Erythroblast (primary cell): ENCODE results near the gene DIPK1A.
"Not testable (repeated sequence)": the region's sequence is repeated elsewhere in the genome, so short reads cannot be mapped to it uniquely, and the experiment has no call there.

Source experiments
- DNase-seq, 2 experiments: peaks; one replicate each; lab custom pipeline; 2025; lab: John Stamatoyannopoulos, UW
- GATA1 ChIP-seq: IDR thresholded peaks from 2 replicates; pipeline ENCODE4 v1.6.1; 2011; ENCODE audit warnings: low read depth, mild to moderate bottlenecking, control low read depth, low read length, moderate library complexity
- POLR2A ChIP-seq: IDR thresholded peaks from 2 replicates; pipeline ENCODE4 v1.6.1; 2011; ENCODE audit warnings: mild to moderate bottlenecking, low read length

DIPK1A gene

DNA sequence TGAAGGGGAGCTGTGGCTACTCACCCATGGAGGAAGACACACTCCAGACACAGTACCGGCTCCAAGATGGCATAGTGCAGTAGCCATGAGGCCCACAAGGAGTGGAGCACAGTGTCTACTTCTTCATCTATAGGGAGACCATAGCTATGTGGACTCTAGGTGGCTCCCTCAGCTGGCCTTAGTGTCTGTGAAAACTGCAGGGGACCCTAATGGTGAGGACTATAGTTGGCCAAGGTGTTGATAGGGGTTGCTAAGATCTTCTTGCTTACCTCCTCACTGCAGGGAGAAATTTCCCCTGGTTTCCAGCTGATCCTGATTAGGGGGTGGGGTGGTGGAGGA lies 58.9 kb downstream of the DIPK1A start:
- DNase-seq: no peak
- no peak for TF ChIP-seq GATA1
- no peak for TF ChIP-seq POLR2A

- TF ChIP-seq POLR2A: no peak
- no peak for TF ChIP-seq GATA1
- no peak for DNase-seq
These were observed 59.4 kb downstream of the DIPK1A start for GRCh38 chr1:92901699-92902405.

DNA sequence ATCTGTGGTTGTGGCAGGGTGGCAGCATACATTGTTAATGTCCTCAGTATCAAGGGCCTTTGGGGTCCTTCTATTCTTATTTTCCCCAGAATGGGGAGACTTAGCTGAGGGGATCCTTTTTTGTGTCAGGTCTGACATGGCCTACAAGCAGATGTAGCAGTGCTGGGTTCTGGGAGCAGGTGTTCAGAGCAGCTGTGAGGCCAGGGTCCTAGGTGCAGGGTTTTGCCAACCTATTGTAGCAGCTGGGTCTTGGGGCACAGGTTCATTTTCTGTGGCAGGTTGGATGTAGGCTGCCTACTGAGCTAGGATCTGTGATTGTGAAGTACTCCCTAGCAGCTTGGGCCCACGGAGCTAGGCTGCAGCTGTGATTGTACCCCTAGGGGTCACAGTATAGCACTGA lies 60.1 kb downstream of the DIPK1A start:
- TF ChIP-seq GATA1: no peak
- TF ChIP-seq POLR2A: no peak
- DNase-seq: no peak

DNA sequence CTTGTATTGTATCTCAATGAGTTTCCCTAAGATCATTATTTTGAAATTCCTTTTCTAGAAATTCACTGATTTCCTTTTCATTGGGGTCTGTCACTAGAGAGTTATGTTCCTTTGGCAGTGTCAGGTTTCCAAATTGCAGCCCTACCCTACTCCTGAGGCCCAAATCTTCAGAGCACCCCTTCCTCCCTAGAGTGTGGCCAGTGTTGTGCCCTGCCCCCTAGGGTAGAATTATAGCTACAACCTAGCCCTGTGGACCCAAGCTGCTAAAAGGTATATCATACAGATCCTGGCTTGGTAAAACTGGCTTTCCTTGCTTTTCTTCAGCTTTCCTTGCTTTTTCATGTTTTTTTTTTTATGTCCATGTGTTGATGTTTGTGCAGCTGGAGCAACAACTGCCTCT lies 60.7 kb downstream of the DIPK1A start:
- no peak for DNase-seq
- no peak for TF ChIP-seq POLR2A
- TF ChIP-seq GATA1: no peak

DNA sequence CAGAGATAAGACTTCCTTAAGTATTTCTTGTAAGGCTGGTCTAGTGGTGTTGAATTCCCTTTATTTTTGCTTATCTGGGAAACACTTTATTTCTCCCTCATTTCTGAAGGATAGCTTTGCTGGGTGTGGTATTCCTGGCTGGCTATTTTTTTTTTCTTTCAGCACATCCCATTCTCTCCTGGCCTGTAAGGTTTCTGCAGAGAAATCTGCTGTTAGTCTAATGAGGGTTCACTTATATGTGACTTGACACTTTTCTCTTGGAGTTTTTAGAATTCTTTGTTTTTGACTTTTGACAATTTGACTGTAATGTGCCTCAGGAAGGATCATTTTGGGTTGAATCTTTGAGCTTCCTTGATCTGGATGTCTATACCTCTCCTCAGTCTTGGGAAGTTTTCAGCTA lies 61.5 kb downstream of the DIPK1A start:
- TF ChIP-seq GATA1 (no peak), POLR2A (no peak)
- no peak for DNase-seq

- not testable (repeated sequence) for DNase-seq
These were observed 63.2 kb downstream of the DIPK1A start for GRCh38 chr1:92898053-92898452.

DNA sequence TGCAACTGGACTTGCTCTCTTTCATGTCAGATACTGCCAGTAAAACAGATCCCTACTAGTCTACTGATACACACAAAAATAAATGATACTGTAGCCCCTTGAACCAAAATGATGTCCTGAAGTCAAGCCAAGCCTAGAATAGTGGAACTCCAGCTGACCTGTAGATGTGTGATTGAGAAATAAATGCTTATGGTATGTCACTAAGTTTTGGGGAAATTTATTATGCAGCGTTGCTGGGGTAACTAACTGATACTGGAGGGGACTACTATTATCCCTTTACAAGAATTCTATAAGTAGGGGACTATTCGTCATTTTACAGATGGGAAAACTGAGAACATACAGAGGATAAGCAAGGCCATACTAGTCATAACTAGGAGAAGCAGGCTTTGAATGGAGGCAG lies 73.8 kb downstream of the DIPK1A start:
- DNase-seq: no peak
- TF ChIP-seq GATA1 (no peak), POLR2A (no peak)

DNA sequence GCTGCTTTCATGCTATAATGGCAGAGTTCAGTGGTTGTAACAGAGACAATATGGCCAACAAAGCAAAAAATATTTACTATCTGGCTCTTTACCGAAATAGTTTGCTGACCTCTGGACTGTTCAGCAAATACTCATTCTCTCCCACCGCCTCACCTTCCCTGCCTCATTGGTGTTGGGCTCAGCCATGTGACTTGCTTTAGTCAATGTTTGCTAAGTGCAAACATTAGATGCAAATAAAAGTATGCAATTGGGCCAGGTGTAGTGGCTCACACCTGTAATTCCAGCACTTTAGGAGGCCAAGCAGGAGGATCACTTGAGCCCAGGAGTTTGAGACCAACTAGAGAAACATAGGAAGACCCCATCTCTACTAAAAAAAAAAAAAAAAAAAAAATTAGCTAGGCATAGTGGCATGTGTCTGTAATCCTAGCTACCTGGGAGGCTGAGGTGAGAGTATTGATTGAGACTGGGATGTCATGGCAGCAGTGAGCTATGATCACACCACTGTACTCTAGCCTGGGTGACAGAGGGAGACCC lies 74.3 kb downstream of the DIPK1A start:
- TF ChIP-seq GATA1: no peak
- DNase-seq: no peak

- no peak for DNase-seq
- no peak for TF ChIP-seq GATA1
- no peak for TF ChIP-seq POLR2A
These were observed 77.1 kb downstream of the DIPK1A start for GRCh38 chr1:92884195-92884594.

DNA sequence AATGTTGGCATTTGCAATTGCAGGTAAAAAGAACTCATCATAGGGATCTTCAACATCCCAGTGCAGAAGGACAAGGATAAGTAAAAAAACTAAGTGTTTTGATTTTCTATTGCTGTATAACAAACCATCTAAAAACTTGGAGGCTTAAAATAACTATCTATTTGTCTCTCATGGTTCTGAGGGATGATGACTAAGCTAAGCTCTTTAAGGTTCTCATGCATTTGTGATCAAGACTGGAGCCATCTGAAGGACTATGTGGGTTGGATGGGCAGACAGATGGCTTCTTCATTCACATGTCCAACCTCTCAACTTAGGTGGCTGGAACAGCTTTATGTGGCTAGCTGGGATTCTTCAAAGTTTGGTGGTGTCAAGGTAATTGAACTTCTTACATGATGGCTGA lies 78.0 kb downstream of the DIPK1A start:
- no peak for TF ChIP-seq POLR2A
- TF ChIP-seq GATA1: no peak
- no peak for DNase-seq

DNA sequence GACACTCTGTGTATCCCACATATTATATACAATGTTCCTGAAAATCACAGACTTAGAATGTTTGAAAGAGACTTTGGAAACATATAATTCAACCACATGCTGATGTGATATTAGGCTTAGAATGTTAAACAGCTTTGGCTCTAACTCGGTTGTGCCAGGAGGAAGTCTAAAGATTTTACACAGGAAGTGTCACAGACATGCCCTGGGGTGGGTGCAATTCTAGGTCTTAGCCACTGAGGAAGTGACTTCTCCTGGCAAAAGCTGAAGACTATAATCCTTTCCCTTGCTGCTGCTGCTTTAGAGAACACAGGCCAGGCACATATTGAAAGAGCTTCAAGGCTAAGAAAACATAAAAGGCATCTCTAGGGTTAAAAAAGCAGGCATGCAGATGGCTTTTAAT lies 78.4 kb downstream of the DIPK1A start:
- TF ChIP-seq POLR2A: no peak
- no peak for DNase-seq

DNA sequence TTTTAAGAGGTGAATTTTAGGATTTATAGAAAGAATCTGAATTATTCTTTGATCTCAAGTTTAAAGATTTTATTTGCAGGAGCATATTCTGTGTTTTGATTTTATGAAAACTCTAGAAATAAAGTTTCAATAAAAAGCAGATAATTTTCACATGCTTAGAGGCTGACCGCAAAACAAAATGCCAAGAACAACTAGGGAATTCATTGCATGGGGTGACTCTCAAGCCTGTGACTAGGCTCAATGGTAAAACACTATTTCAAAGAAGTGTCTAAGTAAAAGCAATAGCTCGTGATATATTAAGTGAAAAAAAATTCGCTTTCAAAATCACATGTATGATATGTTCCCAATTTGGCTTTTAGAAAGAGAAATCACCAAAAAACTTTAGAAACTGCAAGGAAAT lies 79.9 kb downstream of the DIPK1A start:
- no peak for DNase-seq
- no peak for TF ChIP-seq GATA1
- no peak for TF ChIP-seq POLR2A

DNA sequence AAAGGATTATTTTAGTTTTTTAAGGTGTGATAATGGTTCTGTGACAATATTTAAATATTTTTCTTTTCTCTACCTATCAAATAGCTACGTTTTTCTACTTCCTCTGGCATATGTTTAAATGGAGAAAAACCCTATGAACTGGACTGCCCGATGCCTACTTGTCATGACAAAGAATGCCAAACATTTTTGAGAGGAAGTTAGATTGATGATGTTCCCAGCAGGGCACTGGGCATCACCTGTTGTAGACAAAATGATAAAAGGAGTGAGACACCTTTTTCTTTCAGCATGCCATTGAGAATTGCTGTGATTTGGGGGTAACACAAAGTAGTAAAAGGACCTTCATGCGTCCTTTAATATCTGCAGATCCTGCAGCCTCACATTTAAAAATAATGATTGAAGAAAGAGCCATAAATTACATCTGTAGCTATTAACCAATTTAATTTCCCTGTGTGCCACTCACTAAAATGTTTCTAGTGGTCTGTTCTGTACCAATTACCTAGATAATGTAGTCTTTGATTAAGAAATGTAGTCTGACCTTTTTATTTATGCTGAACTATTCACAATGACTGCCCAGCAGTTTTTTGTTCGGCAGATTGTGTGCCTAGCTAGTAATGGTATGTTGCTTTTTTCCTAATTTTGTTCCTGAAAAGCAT lies 81.8 kb downstream of the DIPK1A start:
- TF ChIP-seq POLR2A: no peak
- no peak for TF ChIP-seq GATA1
- no peak for DNase-seq

GRCh38 chr1:92877792-92878191 lies 83.5 kb downstream of the DIPK1A start:
- TF ChIP-seq POLR2A (no peak), GATA1 (no peak)
- no peak for DNase-seq
